Gastrocnemius medialis (tissue), 4 donors: Measurements from ENCODE around the gene ECEL1. TPM values are rescaled to one million over a fixed set of nuclear protein-coding genes. Genes with fewer than 3 reads are reported as not detected.
"Not testable (repeated sequence)": the region's sequence is repeated elsewhere in the genome, so short reads cannot be mapped to it uniquely, and the experiment has no call there.

Source experiments
- ATAC-seq, 2 donors: fragments of 150-250 bp; one replicate each; pipeline ENCODE4 v1.9.1; 2016
- DNase-seq, 2 donors: peaks; one replicate each; pipeline ENCODE4 v3.0.0-alpha.2; 2019
- H3K27ac ChIP-seq, 4 donors: fragments of 200-600 bp; sonication (generic); 1 replicate in 1 of 4; 2 replicates in 3 of 4; pipeline ENCODE4 v1.5.1; 2016 to 2018; ENCODE audit warnings: mild to moderate bottlenecking in 2 of 4, moderate library complexity in 1 of 4
- H3K27me3 ChIP-seq, 3 donors: fragments of 200-600 bp; sonication (generic) in 2 of 3; 1 replicate in 1 of 3; 2 replicates in 2 of 3; pipeline versions ENCODE4 v1.5.1 to v1.6.0; 2016 to 2019; ENCODE audit warnings: mild to moderate bottlenecking in 1 of 3, moderate library complexity in 1 of 3
- H3K36me3 ChIP-seq, 2 donors: fragments of 200-600 bp; sonication (generic) in 1 of 2; one replicate each; pipeline ENCODE4 v1.5.1; 2017 to 2018
- H3K4me1 ChIP-seq, 2 donors: fragments of 200-600 bp; sonication (generic) in 1 of 2; one replicate each; pipeline ENCODE4 v1.5.1; 2016 to 2017; ENCODE audit warnings: mild to moderate bottlenecking in 2 of 2
- H3K4me3 ChIP-seq, 4 donors: fragments of 200-600 bp; sonication (generic) in 3 of 4; 1 replicate in 1 of 4; 2 replicates in 3 of 4; pipeline ENCODE4 v1.5.1; 2016 to 2019; ENCODE audit warnings: mild to moderate bottlenecking in 2 of 4
- H3K9me3 ChIP-seq, 3 donors: fragments of 200-600 bp; sonication (generic) in 2 of 3; 1 replicate in 1 of 3; 2 replicates in 2 of 3; pipeline ENCODE4 v1.5.1; 2016 to 2019
- POLR2A ChIP-seq, 2 donors: fragments of 450-650 bp; IDR thresholded peaks; one replicate each; pipeline ENCODE4 v1.6.1; 2017; ENCODE audit warnings: antibody characterized with exemption in 2 of 2, mild to moderate bottlenecking in 2 of 2, moderate library complexity in 2 of 2
- in situ Hi-C, 4 donors: fragments of 200-750 bp; cut with MboI; loops; one replicate each; pipeline versions ENCODE4 v1.15.0 to v1.8.0; 2017; ENCODE audit warnings: low sequenced_read_pairs in 4 of 4
- intact Hi-C: fragments of 100-400 bp; cut with DNase I; formaldehyde crosslinking; loops from one replicate; pipeline ENCODE4 v1.15.1; 2023; ENCODE audit warnings: low total_unique reads
- total RNA-seq, 4 donors: library from RNA; depleted of rRNA; stranded (reverse); fragments of >200 nt; gene quantifications; one replicate each; pipeline versions ENCODE4 v1.1.0 to v1.2.3, GENCODE V29; 2016
- TF ChIP-seq, protein P1 (sequence below), 5 experiments: fragments of 450-650 bp in 3 of 5; fragments of 200-600 bp in 2 of 5; sonication (generic) in 2 of 5; IDR thresholded peaks in 4 of 5; conservative IDR thresholded peaks in 1 of 5; 1 replicate in 4 of 5; 2 replicates in 1 of 5; pipeline ENCODE4 v1.5.1; 2016 to 2019; ENCODE audit warnings: antibody characterized with exemption in 5 of 5, mild to moderate bottlenecking in 3 of 5, moderate library complexity in 3 of 5

The ECEL1 gene
- total RNA-seq, 4 donors from 2014 or later, result 0.51 to 1.5 (median 0.55) TPM; not detected in 1

DNA sequence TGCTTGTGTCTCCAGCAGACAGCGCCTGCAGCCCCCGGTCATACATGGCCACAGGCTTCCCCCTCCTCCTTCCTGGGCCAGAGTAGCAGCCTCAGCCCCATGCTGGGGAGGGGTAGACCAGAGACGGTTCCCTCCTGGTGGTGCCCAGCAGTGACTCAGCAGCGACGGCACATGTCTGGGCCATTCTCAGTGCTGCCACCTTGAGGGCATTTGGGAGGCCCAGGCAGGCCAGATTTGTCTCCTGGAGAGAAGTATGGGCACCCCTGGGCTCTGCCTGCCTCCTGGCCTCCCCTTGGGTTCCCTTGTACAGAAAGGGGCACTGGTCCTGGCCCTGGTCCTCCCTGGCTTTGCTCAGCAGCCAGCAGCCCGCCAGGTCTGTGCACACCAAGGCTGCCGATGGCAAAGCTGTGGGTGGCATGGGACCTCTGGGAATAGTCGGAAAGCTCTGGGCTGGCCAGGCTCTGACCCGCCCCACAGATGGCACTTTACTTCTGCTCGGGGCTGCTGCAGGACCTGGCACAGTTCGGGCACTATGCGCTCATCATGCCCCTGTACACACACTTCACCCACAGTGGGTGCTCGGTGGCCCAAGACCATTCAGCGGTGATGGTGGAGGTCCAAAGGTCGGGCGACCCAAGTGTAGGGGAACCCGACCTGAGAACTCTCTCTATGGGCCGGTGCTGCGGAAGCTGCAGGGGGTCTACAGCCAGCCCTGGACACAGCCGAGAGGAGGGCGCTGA is 43.1 kb downstream of the ECEL1 start:
- in situ Hi-C loops, result loop anchor here in 3 of 4 donors (25.0 kb wide), 1 partner anchor 532 kb away; no protein-coding TSS in a partner anchor
- ATAC-seq (peak in 1 of 2 donors; percentile 23), DNase-seq (peak in 1 of 2 donors; percentile 48)
- no peak for TF ChIP-seq POLR2A (IDR thresholded peaks at IDR 0.05)
- TF ChIP-seq, protein P1, sequence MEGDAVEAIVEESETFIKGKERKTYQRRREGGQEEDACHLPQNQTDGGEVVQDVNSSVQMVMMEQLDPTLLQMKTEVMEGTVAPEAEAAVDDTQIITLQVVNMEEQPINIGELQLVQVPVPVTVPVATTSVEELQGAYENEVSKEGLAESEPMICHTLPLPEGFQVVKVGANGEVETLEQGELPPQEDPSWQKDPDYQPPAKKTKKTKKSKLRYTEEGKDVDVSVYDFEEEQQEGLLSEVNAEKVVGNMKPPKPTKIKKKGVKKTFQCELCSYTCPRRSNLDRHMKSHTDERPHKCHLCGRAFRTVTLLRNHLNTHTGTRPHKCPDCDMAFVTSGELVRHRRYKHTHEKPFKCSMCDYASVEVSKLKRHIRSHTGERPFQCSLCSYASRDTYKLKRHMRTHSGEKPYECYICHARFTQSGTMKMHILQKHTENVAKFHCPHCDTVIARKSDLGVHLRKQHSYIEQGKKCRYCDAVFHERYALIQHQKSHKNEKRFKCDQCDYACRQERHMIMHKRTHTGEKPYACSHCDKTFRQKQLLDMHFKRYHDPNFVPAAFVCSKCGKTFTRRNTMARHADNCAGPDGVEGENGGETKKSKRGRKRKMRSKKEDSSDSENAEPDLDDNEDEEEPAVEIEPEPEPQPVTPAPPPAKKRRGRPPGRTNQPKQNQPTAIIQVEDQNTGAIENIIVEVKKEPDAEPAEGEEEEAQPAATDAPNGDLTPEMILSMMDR (IDR thresholded peaks at IDR 0.05 in 4 of 5, conservative IDR thresholded peaks at IDR 0.05 in 1 of 5), result peak in 4 of 5 experiments; percentile 19 to 56 (median 34)
- Histone ChIP-seq H3K9me3 (no peaks in the 10 kb centered on the region), H3K27ac (peak overlapping the region; percentile 10 to 66 (median 36)), H3K27me3 (no peaks in the 10 kb centered on the region), H3K4me3 (no peak overlapping the region), H3K36me3 (no peaks in the 10 kb centered on the region), H3K4me1 (peaks cover 3 to 9% of the 10 kb centered on the region in 2 donors)
- intact Hi-C loops, result loop anchor here (10.0 kb wide), 1 partner anchor 120 kb away; no protein-coding TSS in a partner anchor

DNA sequence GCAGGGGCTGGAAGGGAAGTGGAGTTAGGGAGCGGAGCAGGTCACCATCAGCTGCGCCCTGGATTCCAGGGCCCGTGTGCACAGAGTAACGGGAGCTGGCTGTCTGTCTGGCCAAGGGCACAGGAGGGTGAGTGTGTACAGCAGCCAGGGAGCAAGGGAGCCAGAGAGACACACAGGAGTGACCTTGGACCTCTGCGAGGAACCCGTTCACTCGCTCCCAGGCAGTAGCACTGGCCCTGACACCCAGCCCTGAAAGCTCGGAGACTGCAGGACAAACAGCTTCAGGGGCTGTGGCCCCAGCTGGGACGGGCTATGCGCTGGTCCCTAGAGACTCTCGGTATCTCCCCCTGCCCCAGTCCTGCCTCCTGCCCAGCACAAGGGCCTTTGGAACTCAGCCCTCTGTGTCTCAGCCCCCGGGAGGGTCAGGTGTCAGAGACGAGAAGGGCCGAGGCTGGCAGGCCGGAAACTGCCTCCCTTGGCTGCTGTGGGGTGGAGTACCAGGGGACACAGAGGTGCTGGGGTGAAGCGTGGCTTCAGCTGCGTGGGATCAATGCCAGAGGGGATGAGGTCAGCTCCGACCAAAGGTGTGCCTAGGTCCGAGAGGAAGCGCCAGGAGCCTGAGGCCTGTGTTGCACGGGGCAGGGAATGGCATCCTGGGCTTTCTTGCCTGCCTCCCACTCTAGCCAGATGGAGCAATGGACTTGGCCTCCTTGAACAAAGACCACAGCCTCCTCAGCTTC is 43.8 kb downstream of the ECEL1 start:
- in situ Hi-C loops, result loop anchor here in 3 of 4 donors (25.0 kb wide), 1 partner anchor 532 kb away; no protein-coding TSS in a partner anchor
- intact Hi-C loops, result loop anchor here (10.0 kb wide), 1 partner anchor 119 kb away; no protein-coding TSS in a partner anchor
- not testable (repeated sequence) for H3K36me3 ChIP-seq, H3K9me3 ChIP-seq, H3K27me3 ChIP-seq, H3K4me1 ChIP-seq, H3K4me3 ChIP-seq
- peak overlapping the region; percentile 10 to 66 (median 36) for H3K27ac ChIP-seq
- DNase-seq (peak in 1 of 2 donors; percentile 46), ATAC-seq (peak; percentile 32 to 43)

DNA sequence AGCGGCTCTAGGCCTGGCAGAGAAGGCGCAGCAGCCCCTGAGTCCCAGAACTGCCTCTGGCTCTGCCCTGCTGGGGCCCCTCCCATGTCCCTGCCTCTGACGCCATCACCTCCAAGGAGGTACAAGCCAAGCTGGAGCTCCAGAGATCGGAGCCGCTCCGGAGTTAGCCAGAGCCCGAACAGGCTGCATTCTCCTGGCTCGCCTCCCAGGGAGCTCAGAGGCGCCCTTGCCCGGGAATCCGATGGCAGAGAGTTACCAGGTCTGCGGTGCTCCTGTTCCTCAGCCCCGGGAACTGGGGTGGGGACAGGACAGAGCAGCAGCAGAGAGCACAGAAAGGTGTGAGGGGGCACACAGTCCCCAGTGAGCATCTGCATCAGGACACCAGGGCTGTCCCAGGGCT is 44.6 kb downstream of the ECEL1 start:
- intact Hi-C loops, result loop anchor here (10.0 kb wide), 1 partner anchor 118 kb away; no protein-coding TSS in a partner anchor
- H3K27me3 ChIP-seq, H3K36me3 ChIP-seq, H3K9me3 ChIP-seq, H3K4me1 ChIP-seq, H3K4me3 ChIP-seq: not testable (repeated sequence)
- ATAC-seq (peak in 1 of 2 donors; percentile 38), DNase-seq (peak in 1 of 2 donors; percentile 51)
- in situ Hi-C loops, result loop anchor here in 3 of 4 donors (25.0 kb wide), 1 partner anchor 531 kb away; no protein-coding TSS in a partner anchor
- peak overlapping the region in 2 of 4 donors; percentile 52 to 53 for H3K27ac ChIP-seq

DNA sequence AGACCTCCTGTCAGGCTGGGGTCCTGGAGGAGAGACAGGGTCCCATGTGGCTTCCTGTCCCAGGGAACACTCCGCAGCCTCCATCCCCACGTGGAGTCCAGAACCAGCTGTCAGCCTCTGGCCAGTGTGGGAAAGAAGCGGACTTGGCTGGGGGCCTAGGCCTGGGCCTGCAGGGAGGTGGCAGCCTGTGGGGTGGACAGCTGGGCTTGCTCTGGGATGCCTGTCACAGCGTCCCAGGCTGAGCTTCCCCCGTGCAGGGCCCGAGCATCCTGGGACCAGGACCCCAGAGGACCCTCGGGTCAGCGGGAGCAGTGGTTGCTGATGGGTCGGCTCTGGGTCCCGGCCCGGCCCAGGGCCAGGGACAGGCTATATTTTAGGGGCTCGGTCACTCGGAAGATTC is 45.2 kb downstream of the ECEL1 start:
- not testable (repeated sequence) for H3K36me3 ChIP-seq, H3K4me1 ChIP-seq, H3K9me3 ChIP-seq, H3K27me3 ChIP-seq, H3K4me3 ChIP-seq, ATAC-seq
- DNase-seq, result peak in 1 of 2 donors; percentile 34
- in situ Hi-C loops, result loop anchor here in 3 of 4 donors (25.0 kb wide), 1 partner anchor 530 kb away; no protein-coding TSS in a partner anchor
- intact Hi-C loops, result loop anchor here (10.0 kb wide), 1 partner anchor 118 kb away; no protein-coding TSS in a partner anchor
- peak overlapping the region in 1 of 4 donors; percentile 53 for H3K27ac ChIP-seq

DNA sequence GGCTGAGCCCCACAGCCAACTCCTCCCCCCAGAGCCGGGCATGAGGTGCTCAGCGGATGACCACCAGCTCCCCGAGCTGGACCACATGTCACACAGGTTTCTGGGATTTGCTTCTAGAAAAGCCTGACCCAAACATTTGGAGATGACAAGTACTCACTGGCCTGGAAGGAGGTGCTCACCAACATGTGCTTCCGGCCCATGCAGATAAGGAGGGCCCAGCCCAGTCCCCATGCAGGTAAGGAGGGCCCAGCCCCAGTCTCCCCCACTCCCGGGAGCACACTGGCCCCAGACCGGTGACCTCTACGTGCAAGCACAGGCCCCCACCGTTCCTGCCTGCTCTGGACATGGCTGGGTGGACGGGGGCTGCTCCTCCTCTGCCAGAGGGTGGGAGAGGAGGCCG is 45.7 kb downstream of the ECEL1 start:
- not testable (repeated sequence) for H3K27ac ChIP-seq, ATAC-seq, H3K4me3 ChIP-seq, H3K27me3 ChIP-seq, H3K36me3 ChIP-seq, H3K9me3 ChIP-seq, H3K4me1 ChIP-seq, DNase-seq
- in situ Hi-C loops (loop anchor here in 3 of 4 donors (25.0 kb wide), 1 partner anchor 530 kb away; no protein-coding TSS in a partner anchor), intact Hi-C loops (loop anchor here (10.0 kb wide), 1 partner anchor 117 kb away; no protein-coding TSS in a partner anchor)

DNA sequence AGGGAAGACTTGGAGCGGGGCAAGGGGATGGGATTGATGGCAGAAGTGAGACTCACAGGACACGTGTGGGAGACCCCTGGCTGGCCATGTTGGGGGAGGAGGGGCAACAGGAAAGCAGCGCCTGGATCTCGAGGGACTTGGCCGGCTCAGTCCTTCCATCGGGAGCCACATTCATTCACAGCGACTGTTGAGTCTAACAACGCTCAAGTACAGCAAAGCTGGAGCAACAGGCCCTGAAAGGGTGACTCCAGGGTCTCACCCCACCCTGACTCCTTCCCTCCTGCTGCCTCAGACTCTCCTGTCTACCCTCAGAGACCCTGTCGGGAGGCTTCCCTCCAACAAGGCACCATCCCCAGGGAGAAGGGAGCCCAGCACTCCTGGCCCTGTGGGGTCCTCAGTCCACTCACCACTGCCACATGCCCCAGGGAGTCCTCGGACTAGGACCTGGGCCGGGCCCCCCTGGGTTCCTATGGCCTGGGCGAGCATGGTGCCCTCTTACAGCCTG is 46.4 kb downstream of the ECEL1 start:
- intact Hi-C loops, result loop anchor here (10.0 kb wide), 1 partner anchor 116 kb away; no protein-coding TSS in a partner anchor
- Histone ChIP-seq H3K36me3 (no peaks in the 10 kb centered on the region), H3K27ac (no peak overlapping the region), H3K4me1 (peaks cover 3 to 9% of the 10 kb centered on the region in 2 donors), H3K9me3 (no peaks in the 10 kb centered on the region), H3K4me3 (no peak overlapping the region), H3K27me3 (no peaks in the 10 kb centered on the region)
- ATAC-seq (no peak), DNase-seq (no peak)
- in situ Hi-C loops, result loop anchor here in 3 of 4 donors (25.0 kb wide), 1 partner anchor 529 kb away; no protein-coding TSS in a partner anchor
- TF ChIP-seq, protein P1 (IDR thresholded peaks at IDR 0.05 in 4 of 5, conservative IDR thresholded peaks at IDR 0.05 in 1 of 5), result no peak
- TF ChIP-seq POLR2A (IDR thresholded peaks at IDR 0.05), result no peak
